Astrocyte (in vitro differentiated cells and primary cell): ENCODE data around the gene PCP4L1. TPM values are rescaled to one million over a fixed set of nuclear protein-coding genes. Genes with fewer than 3 reads are reported as not detected.

Experiments used
- DNase-seq: peaks from one replicate; pipeline ENCODE4 v3.0.0-alpha.2; 2010; ENCODE audit warnings: low read depth
- FAIRE-seq: peaks from 2 replicates; lab custom pipeline; 2011; peaks lifted over from hg19 to GRCh38; lab: Jason Lieb, UNC
- H2AFZ ChIP-seq: 2 replicates; pipeline ENCODE4 v1.6.0; 2012; ENCODE audit warnings: low read depth, low read length, inconsistent platforms
- H3K27ac ChIP-seq: 2 replicates; pipeline ENCODE4 v1.5.1; 2011; ENCODE audit warnings: low read depth, low read length, inconsistent platforms
- H3K27me3 ChIP-seq: 2 replicates; pipeline ENCODE4 v1.6.0; 2011; ENCODE audit warnings: low read length, inconsistent platforms; ENCODE audit not compliant: insufficient read depth
- H3K36me3 ChIP-seq: 2 replicates; pipeline ENCODE4 v1.5.1; 2011; ENCODE audit warnings: low read length, inconsistent platforms; ENCODE audit not compliant: insufficient read depth
- H3K4me1 ChIP-seq: 2 replicates; pipeline ENCODE4 v1.5.1; 2011; ENCODE audit warnings: low read length, inconsistent platforms; ENCODE audit not compliant: insufficient read depth
- H3K4me2 ChIP-seq: 2 replicates; pipeline ENCODE4 v1.6.0; 2012; ENCODE audit warnings: low read length, inconsistent platforms
- H3K4me3 ChIP-seq: 2 replicates; pipeline ENCODE4 v1.5.1; 2011; ENCODE audit warnings: low read depth, mild to moderate bottlenecking, low read length, inconsistent platforms; ENCODE audit not compliant: insufficient read depth
- H3K79me2 ChIP-seq: 2 replicates; pipeline ENCODE4 v1.6.0; 2012; ENCODE audit warnings: mild to moderate bottlenecking, low read length, inconsistent platforms; ENCODE audit not compliant: insufficient read depth
- H3K9ac ChIP-seq: 2 replicates; pipeline ENCODE4 v1.6.0; 2012; ENCODE audit warnings: mild to moderate bottlenecking, low read length, inconsistent platforms
- H3K9me3 ChIP-seq: 2 replicates; pipeline ENCODE4 v1.5.1; 2012; ENCODE audit warnings: low read depth, mild to moderate bottlenecking, low read length, inconsistent platforms; ENCODE audit not compliant: insufficient read depth
- H4K20me1 ChIP-seq: 2 replicates; pipeline ENCODE4 v1.6.0; 2012; ENCODE audit warnings: low read length, inconsistent platforms; ENCODE audit not compliant: insufficient read depth
- H3K27ac Mint-ChIP-seq: one replicate; pipeline ENCODE4 v1.8.0; 2021; ENCODE audit warnings: mild to moderate bottlenecking, mixed read lengths; ENCODE audit not compliant: unreplicated experiment
- H3K27me3 Mint-ChIP-seq: one replicate; pipeline ENCODE4 v1.8.0; 2021; ENCODE audit warnings: low read depth, mixed read lengths; ENCODE audit not compliant: unreplicated experiment
- H3K36me3 Mint-ChIP-seq: one replicate; pipeline ENCODE4 v1.8.0; 2021; ENCODE audit warnings: low read depth, mixed read lengths; ENCODE audit not compliant: unreplicated experiment
- H3K4me1 Mint-ChIP-seq: one replicate; pipeline ENCODE4 v1.8.0; 2021; ENCODE audit warnings: low read depth, mixed read lengths; ENCODE audit not compliant: unreplicated experiment
- H3K4me3 Mint-ChIP-seq: one replicate; pipeline ENCODE4 v1.8.0; 2021; ENCODE audit warnings: mild to moderate bottlenecking, moderate library complexity, mixed read lengths; ENCODE audit not compliant: unreplicated experiment
- H3K9me3 Mint-ChIP-seq: one replicate; pipeline ENCODE4 v1.8.0; 2021; ENCODE audit warnings: mild to moderate bottlenecking, mixed read lengths; ENCODE audit not compliant: unreplicated experiment
- CTCF ChIP-seq: IDR thresholded peaks from 2 replicates; pipeline ENCODE4 v1.5.1; 2011; ENCODE audit warnings: low read depth, mild to moderate bottlenecking, inconsistent platforms, low read length, moderate library complexity; ENCODE audit not compliant: insufficient read depth
- EZH2 ChIP-seq: IDR thresholded peaks from 2 replicates; pipeline ENCODE4 v1.6.1; 2012; ENCODE audit warnings: mild to moderate bottlenecking, low read length, inconsistent platforms; ENCODE audit not compliant: insufficient read depth
- total RNA-seq: library from RNA; stranded (reverse); gene quantifications from 2 replicates; pipeline ENCODE4 v1.2.1, GENCODE V29; 2021

PCP4L1 gene
- total RNA-seq, 1 donor from 2014 or later = not detected

- Mint-ChIP-seq H3K27me3 (no peaks in the 10 kb centered on the region), H3K9me3 (no peaks in the 10 kb centered on the region), H3K4me3 (no peak overlapping the region), H3K36me3 (no peaks in the 10 kb centered on the region), H3K27ac (no peak overlapping the region), H3K4me1 (peaks cover 24% of the 10 kb centered on the region)
- Histone ChIP-seq H3K9ac (no peak overlapping the region), H4K20me1 (no peaks in the 10 kb centered on the region), H3K36me3 (no peaks in the 10 kb centered on the region), H3K4me1 (peaks cover 4% of the 10 kb centered on the region), H3K4me3 (no peak overlapping the region), H3K79me2 (no peaks in the 10 kb centered on the region), H3K27ac (no peak overlapping the region), H3K9me3 (no peaks in the 10 kb centered on the region), H3K27me3 (no peaks in the 10 kb centered on the region), H2AFZ (no peak overlapping the region), H3K4me2 (no peak overlapping the region)
- DNase-seq (no peak), FAIRE-seq (no peak)
- no peak for TF ChIP-seq CTCF
- no peak for TF ChIP-seq EZH2
Measured at GRCh38 chr1:161307892-161308638, 49.5 kb downstream of the PCP4L1 start.

- Mint-ChIP-seq H3K27me3 (no peaks in the 10 kb centered on the region), H3K9me3 (no peaks in the 10 kb centered on the region), H3K36me3 (no peaks in the 10 kb centered on the region), H3K4me1 (peaks cover 22% of the 10 kb centered on the region), H3K27ac (no peak within 1 kb of the TSS), H3K4me3 (no peak within 1 kb of the TSS)
- Histone ChIP-seq H3K9ac (no peak within 1 kb of the TSS), H3K4me1 (peaks cover 9% of the 10 kb centered on the region), H3K9me3 (no peaks in the 10 kb centered on the region), H3K27me3 (no peaks in the 10 kb centered on the region), H4K20me1 (no peaks in the 10 kb centered on the region), H3K36me3 (no peaks in the 10 kb centered on the region), H2AFZ (no peak within 1 kb of the TSS), H3K4me2 (no peak within 1 kb of the TSS), H3K27ac (no peak within 1 kb of the TSS), H3K4me3 (no peak within 1 kb of the TSS), H3K79me2 (peaks cover 6% of the 10 kb centered on the region)
- FAIRE-seq = no peak
- DNase-seq = no peak
- no peak for TF ChIP-seq CTCF
- no peak for TF ChIP-seq EZH2
Measured at GRCh38 chr1:161309868-161310267, 51.3 kb downstream of the PCP4L1 start, which contains the start of gene MPZ. Gene MPZ (minus strand): TSS chr1:161309968. CDS start chr1:161309905, 63 bp downstream.

- H3K4me1 Mint-ChIP-seq = peaks cover 26% of the 10 kb centered on the region
- DNase-seq (no peak), FAIRE-seq (no peak)
- Histone ChIP-seq H4K20me1 (no peaks in the 10 kb centered on the region), H3K27me3 (no peaks in the 10 kb centered on the region), H3K4me1 (peaks cover 14% of the 10 kb centered on the region), H3K4me2 (no peak overlapping the region), H3K27ac (no peak overlapping the region), H3K79me2 (peaks cover 17% of the 10 kb centered on the region), H3K9me3 (no peaks in the 10 kb centered on the region), H2AFZ (no peak overlapping the region), H3K9ac (no peak overlapping the region), H3K36me3 (no peaks in the 10 kb centered on the region), H3K4me3 (no peak overlapping the region)
- H3K9me3 Mint-ChIP-seq = no peaks in the 10 kb centered on the region
- no peak overlapping the region for H3K4me3 Mint-ChIP-seq
- no peak for TF ChIP-seq EZH2
- no peak for TF ChIP-seq CTCF
- H3K36me3 Mint-ChIP-seq = no peaks in the 10 kb centered on the region
- no peaks in the 10 kb centered on the region for H3K27me3 Mint-ChIP-seq
- H3K27ac Mint-ChIP-seq = no peak overlapping the region
Measured at GRCh38 chr1:161311595-161312181, 53.1 kb downstream of the PCP4L1 start.
